COLO668 (cell line): ENCODE measurements around the gene MIA.
A peak's percentile ranks its signal among the peaks of the same experiment; 100 is the strongest.
"Not testable (repeated sequence)": the region's sequence is repeated elsewhere in the genome, so short reads cannot be mapped to it uniquely, and the experiment has no call there.

Experiments used
- DNase-seq: peaks from one replicate; lab custom pipeline; 2025; ENCODE audit not compliant: unreplicated experiment; lab: John Stamatoyannopoulos, UW

The MIA gene

DNA sequence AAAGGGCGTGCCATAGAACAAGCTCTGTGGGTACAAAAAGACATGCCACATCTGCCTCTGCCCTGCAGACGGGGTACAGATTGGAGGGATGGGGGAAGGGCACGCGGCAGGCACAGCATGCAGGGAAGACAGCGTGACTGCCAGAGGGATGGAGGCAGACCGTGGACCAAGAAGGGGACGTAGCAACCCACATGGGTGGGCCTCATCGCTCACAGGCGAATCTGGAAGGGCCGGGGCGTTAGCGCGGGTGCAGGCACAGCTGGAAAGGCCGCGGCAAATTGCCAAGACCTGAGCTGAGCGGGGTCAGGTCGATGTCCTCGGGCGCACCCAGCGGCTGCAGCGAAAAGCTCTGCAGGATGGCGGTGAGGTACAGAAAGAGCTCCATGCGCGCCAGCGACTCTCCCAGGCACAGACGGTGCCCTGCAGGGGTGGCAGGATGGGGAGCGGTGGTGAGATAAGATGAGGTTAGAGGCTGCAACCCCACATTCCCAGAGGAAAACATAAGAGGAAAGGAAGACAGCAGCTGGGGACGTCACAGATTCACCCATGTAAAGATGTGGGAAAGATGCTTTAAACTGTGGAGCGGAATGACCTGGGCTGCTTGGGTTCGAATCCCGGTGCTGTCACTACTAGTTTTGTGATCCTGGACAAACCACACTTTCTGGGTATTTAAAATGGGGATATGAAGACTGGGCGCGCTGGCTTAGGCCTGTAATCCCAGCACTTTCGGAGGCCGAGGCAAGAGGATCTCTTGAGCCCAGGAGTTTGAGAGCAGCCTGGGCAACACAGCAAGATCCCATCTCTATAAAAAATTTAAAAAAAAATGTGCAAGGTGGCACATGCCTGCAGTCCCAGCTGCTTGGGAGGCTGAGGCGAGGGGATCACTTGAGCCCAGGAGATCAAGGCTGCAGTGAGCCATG lies 43.4 kb downstream of the MIA start:
- peak; percentile 61 for DNase-seq

DNA sequence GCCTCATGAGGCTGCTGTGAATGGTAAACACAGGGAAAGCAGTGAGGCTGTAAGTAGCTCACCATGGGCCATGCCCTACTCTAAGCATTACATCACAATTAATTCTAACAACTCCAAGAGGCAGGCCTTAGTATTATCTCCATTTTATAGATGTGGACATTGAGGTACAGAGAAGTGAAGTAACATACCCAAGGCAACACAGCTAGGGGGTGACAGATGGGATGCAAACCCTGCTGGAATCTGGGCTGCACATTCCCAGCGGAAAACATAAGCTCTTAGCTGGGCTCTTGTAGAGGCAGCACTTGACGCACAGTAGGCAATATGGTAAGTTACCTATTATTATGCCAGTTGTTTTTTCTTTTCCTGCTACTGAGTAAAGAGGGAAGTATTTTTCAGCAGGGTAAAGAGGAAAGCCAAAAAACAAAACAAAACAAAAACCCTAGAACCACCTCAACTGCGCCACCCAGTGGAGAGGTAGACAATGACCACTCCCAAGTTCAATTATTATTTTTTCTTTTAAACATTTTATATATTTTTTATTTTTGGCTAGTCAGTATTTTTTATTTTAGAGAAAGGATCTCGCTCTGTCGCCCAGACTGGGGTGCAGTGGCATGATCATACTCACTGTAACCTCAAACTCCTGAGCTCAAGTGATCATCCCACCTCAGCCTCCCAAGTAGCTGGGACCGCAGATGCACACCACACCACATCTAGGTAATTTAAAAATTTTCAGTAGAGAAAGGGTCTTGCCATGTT lies 44.3 kb downstream of the MIA start:
- DNase-seq, result peak; percentile 14

DNA sequence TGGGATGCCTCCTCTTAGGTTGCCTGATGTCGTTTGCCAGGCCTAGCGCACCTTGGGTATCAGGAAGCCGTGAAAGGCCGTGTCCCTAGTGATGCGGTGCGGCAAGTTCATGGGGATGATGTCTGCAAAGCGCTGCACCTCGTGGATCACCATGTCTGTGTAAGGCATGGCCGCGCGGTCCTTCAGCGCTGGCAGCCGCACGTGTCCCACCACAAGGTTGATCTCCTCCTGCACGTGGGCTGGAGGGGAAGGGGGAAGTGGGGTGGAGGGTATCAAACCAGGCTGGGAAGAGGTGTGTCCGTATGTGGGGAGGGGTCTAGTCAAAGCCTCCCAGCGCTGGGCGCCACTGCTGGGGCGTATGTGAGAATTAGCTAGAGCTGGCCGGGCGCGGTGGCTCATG lies 46.8 kb downstream of the MIA start:
- DNase-seq, result no peak

DNA sequence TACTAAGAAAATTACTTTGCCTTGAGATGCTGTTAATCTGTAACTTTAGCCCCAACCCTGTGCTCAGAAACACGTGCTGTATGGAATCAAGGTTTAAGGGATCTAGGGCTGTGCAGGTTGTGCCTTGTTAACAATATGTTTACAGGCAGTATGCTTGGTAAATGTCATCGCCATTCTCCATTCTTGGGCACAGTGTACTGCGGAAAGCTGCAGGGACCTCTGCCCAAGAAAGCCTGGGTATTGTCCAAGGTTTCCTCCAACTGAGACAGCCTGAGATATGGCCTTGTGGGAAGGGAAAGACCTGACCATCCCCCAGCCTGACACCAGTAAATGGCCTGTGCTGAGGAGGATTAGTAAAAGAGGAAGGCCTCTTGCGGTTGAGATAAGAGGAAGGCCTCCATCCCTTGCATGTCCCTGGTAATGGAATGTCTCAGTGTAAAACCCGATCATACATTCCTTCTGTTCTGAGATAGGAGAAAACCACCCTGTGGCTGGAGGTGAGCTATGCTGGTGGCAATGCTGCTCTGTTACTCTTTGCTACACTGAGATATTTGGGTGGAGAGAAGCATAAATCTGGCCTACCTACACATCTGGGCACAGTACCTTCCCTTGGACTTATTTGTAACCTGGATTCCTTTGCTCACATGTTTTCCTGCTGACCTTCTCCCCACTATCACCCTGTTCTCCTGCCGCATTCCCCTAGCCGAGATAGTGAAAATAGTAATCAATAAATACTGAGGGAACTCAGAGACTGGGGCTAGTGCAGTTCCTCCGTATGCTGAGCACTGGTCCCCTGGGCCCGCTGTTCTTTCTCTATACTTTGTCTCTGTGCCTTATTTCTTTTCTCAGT lies 47.6 kb downstream of the MIA start:
- not testable (repeated sequence) for DNase-seq

DNA sequence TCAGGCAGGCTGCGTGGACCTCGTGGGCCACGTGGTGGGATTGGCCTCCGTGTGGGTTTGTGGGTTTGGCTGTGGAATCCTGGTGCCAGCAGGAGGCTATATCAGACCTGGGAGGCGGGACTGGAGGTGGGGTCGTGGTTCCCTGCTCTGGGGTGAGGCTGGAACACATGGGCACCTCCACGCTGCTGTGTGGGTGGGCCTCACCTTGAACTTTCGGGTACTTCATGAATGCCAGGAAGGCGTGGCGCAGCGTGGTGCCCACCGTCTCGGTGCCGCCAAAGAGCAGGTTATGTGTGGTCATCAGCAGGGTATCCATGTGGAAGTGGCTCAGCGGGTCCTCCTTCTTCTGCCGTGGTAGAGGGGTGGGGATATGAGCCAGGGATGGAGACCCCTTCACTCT lies 49.6 kb downstream of the MIA start:
- DNase-seq, result not testable (repeated sequence)

DNA sequence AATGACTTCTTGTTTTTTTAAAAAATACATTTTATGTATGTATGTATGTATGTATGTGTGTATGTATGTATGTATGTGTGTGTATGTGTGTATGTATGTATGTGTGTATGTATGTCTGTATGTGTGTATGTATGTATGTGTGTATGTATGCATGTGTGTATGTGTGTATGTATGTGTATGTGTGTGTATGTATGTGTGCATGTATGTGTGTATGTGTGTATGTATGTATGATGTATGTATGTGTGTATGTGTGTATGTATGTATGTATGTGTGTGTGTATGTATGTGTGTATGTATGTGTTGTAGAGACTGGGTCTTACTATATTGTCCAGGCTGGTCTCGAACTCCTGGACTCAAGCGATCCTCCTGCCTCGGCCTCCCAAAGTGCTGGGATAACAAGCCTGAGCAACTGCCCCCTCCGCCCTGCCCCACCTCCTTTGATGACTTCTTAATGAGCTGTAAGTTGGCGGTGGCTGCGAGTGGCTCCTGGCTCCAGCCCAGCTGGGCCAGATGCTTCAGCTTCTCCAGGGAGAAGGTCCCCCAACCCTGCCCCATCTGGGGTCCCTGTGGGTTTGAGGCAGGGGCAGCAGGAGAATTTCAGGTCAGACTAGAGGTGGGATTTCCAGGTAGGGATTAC lies 50.3 kb downstream of the MIA start:
- DNase-seq, result not testable (repeated sequence)

DNA sequence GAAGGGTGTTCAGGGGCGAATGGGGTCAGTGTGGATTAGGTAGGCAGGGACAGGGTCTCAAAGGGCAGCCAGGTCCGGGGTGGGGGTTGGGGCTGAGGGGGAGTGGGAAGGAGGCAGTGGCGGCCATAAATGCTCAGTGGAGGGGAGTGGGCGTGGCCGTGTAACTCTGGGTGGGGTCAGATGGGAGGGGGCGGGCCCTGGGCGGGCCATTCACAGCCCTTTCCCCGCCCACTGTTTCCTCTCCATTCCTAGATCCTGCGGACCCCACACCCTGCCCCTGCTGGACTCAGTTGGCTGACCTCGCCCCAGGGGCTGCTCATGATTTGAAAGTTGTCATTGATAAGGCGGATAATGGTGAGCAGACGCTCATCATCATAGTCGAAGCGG lies 51.0 kb downstream of the MIA start:
- not testable (repeated sequence) for DNase-seq

DNA sequence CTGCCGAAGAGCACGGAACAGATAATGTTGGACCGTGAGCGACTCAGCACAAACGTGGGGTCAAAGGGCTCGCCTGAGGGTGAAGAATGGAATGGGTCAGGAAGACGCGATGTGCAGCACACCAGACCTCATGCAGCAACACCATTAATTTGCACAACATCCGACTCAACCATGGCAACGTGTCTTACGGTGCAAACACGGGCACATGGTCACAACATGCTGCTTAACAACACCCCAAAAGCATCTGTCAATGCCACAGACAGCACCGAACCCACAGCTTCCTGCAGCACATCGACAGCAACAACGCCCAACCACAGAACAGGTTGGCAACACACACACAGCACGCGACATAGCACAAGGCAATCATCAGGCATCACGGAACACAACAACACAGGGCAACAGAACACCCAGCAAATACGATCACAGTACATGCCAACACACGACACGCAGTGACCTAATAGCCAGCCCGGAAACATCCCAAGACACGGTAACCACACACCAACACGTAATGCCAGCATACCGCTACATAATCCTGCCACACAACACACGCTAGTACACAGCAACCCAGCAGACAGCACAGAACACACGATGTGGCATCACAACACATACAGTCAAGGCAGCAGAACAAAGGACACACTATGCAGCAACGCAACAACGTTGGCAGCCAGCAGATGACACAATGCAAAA lies 51.5 kb downstream of the MIA start:
- not testable (repeated sequence) for DNase-seq
